GM18498 (cell line): ENCODE measurements around the gene PLEKHA6.
A peak's percentile ranks its signal among the peaks of the same experiment; 100 is the strongest.

Source experiments
- ATAC-seq: cut with Tn5 transposase; IDR thresholded peaks from one replicate; pipeline ENCODE4 v1.9.1; 2021; ENCODE audit warnings: mild to moderate bottlenecking, moderate library complexity; ENCODE audit not compliant: unreplicated experiment

PLEKHA6 gene

GRCh38 chr1:204383163-204383904 lies 23.6 kb upstream of the PLEKHA6 start:
- no peak for ATAC-seq

GRCh38 chr1:204382714-204383083 lies 23.0 kb upstream of the PLEKHA6 start:
- ATAC-seq, result no peak

GRCh38 chr1:204380293-204380831 lies 20.6 kb upstream of the PLEKHA6 start:
- no peak for ATAC-seq

GRCh38 chr1:204377800-204378668 lies 18.3 kb upstream of the PLEKHA6 start:
- peak; percentile 54 for ATAC-seq

GRCh38 chr1:204376919-204377799 lies 17.4 kb upstream of the PLEKHA6 start:
- ATAC-seq, result no peak

GRCh38 chr1:204376465-204376864 lies 16.7 kb upstream of the PLEKHA6 start:
- ATAC-seq, result no peak

GRCh38 chr1:204373911-204374310 lies 14.2 kb upstream of the PLEKHA6 start:
- ATAC-seq, result no peak

- ATAC-seq, result no peak
These were observed 10.4 kb upstream of the PLEKHA6 start for GRCh38 chr1:204370176-204370575.

- ATAC-seq, result no peak
These were observed 9.4 kb upstream of the PLEKHA6 start for GRCh38 chr1:204368996-204369726.

- ATAC-seq, result no peak
These were observed 8.2 kb upstream of the PLEKHA6 start for GRCh38 chr1:204367956-204368355.

GRCh38 chr1:204367193-204367858 lies 7.6 kb upstream of the PLEKHA6 start:
- ATAC-seq, result no peak

GRCh38 chr1:204366759-204367158 lies 7.0 kb upstream of the PLEKHA6 start:
- no peak for ATAC-seq

- ATAC-seq, result peak; percentile 51
These were observed 3.8 kb upstream of the PLEKHA6 start for GRCh38 chr1:204363335-204364114.

GRCh38 chr1:204362984-204363334 lies 3.2 kb upstream of the PLEKHA6 start:
- ATAC-seq, result no peak

- no peak for ATAC-seq
These were observed 2.1 kb upstream of the PLEKHA6 start for GRCh38 chr1:204361781-204362180.

- ATAC-seq, result no peak
These were observed 1.6 kb upstream of the PLEKHA6 start for GRCh38 chr1:204361341-204361771.

GRCh38 chr1:204360314-204360713 lies 585 bp upstream of the PLEKHA6 start:
- ATAC-seq, result no peak

- no peak for ATAC-seq
These were observed 627 bp downstream of the PLEKHA6 start for GRCh38 chr1:204359131-204359473.

- no peak for ATAC-seq
These were observed 1.1 kb downstream of the PLEKHA6 start for GRCh38 chr1:204358605-204359004.
